HG03558 (cell line): ENCODE data around the gene TYW1.
"Not testable (repeated sequence)": the region's sequence is repeated elsewhere in the genome, so short reads cannot be mapped to it uniquely, and the experiment has no call there.

Experiments
- ATAC-seq: cut with Tn5 transposase; IDR thresholded peaks from one replicate; pipeline ENCODE4 v1.9.1; 2021; ENCODE audit warnings: moderate number of reproducible peaks; ENCODE audit not compliant: unreplicated experiment; ENCODE audit errors: extremely low read depth

TYW1 gene

DNA sequence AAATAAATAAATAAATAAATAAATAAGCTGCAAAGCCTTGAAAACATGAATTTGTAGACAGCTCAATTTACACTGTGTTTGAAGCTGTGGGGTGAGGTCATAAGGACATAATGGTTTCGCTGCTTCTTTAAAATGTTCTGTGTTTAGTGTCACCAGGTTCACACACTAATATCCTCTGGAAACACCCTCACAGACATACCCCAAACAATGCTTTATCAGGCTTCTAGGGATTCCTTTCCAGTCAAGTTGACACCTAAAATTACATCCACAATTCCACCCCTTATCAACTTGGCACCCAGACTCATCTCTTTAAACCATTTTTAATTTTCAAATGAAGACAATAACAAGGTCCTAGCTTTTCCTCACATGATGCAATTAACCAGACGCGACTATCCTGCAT, 7.1 kb upstream of the TYW1 start:
- not testable (repeated sequence) for ATAC-seq

DNA sequence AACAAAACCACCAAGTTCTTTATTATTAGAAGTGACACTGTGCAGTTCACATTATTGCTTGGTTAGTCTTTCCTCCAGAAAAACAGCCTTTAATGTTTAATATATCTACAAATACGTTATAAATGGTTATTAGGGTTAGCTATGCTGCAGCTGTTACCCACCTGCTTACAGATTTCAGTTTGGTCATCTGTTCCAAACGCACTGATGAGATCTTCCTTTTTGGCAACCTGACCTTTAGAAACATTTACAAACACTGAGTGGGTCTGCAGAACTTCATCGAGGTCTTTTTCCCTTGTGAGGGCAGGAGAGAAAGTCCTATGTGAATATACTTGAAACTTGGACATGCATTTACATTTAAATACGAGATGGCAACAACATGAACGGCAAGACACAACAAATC, 2.6 kb upstream of the TYW1 start:
- not testable (repeated sequence) for ATAC-seq

DNA sequence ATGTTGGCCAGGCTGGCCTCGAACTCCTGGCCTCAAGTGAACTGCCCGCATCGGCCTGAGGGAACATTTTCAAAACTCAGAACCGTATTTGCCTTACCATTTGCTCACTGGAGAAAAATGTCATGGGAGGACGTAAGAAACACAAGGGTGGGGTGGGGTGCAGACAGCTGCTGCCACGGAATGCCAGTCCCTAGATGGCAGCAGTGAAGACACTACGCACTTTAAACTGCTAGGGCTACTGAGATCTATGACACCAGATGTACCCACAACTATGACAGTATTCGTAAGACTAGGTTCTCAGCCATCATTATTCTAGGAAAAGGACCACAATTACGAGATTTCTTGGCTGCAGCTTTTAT, 2.0 kb upstream of the TYW1 start:
- ATAC-seq, result not testable (repeated sequence)

DNA sequence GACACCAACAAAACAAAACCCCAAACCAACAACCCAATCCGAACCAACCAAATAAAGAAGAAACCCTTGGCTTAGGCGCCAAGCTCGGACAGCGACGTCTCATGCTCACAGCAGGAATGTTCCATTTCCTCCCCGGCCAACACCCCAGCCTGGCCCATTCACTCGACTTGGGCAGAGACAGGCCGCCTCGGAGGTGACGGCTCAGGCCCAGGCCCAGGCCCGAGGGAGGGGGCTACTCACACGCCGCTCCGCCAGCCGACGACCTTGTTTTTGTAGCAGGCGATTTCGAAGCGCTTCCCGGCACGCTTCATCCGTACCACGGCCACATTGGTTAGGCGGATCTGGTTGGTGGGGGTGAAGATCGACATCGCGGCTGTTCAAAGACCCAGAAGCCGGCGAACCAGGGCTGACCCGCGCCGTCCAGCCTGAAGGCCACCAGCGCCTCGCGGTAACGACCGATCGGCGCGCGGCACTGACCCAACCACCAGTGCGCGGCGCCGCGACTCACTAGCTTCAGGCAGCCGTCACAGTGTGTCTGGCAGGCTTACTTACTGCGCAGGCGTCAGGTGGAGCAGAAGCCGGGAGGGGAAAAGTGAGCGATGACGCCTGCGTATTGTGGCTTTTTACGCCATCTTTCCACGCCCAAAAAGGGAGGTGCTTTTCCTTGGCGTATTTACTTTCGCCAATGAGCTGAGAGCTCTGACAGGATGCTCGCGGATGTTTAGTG, 1.4 kb upstream of the TYW1 start, which contains the start of gene SBDS:
Gene SBDS, minus strand, starts transcription at position 537 of the 727 bp plus-strand sequence. Its CDS starts 169 bp downstream, at position 368.
- ATAC-seq, result peak; percentile 47

DNA sequence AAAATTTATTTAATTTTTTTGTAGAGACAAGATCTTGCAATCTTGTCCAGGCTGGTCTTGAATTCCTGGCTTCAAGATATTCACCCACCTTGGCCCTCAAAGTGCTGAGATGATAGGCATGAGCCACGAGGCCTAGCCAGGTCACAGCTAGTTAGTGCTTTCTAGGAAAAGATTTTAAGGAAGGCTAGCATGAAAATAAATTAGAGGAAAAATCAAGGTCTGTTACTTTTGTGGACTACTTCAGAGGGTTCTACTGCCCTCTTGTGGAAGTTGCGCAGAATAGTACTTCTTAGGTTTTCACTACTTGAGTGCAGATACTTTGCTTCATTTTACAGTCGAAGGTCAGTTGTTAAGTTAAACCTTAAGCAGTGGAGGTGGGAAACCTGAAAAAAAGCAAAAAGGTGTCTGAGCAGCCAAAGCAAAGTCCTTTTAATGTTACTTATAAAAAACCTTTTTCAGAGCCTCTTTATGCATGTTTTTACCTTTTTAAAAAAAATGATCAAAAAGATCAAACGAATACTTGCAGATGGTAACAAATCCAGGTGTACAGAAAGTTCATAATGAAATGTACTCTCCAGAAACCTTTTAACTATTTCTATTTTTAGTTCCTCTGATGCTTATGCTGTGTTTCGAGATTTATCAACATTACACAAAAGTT, 4.1 kb downstream of the TYW1 start:
- ATAC-seq, result not testable (repeated sequence)

DNA sequence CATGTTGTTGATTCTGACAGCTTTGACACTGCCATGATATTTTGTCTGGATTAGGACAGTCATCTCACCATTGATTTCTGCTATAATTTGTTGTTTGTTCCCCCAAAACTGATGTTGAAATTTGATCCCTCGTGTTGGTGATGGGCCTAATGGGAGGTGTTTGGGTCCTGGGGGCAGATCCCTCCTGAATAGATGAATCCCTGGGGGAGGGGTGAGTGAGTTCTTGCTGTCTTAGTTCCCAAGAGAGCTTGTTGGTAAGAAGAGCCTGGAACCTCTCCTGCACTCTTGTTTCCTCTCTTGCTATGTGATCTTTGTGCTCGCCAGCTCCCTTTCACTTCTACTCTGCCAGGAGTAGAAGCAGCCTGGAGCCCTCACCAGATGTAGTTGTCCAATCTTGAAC, 7.5 kb downstream of the TYW1 start:
- not testable (repeated sequence) for ATAC-seq

DNA sequence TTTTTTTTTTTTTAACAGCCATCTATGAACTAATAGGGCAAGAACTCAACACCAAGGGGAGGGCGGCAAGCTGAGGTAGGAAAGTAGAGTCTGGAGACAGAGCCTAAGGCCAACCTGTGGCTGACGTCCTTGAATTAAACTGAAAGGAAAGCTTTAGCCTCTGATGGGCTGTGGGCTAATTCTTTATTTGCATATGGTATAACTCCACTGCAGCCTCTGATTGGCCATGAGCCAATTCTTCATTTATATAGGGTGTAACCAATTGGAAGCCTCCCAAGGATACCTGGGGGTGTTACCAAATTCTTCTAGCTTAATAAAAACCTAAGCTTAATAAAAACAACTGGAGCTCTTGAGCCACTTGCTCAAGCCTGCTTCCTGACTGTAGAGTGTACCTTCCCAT, 10.3 kb downstream of the TYW1 start:
- no peak for ATAC-seq

DNA sequence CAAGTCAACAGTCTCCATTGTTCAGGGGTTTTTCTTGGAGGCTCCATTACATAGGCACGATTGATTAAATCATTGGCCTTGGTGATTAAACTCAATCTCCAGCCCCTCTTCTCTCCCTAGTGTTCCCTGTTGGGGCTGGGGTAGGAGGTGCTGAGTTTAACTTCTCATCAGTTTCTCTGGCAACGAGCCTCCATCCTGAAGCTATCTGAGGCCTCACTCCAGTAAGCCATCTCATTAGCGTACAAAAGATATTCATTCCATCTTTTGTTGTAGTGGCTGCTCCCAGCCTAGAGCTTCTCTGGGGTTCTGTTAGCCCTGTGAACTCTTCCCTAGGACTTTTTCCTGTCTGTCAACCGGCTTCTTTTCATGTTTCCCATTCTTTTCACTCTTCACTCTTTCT, 11.6 kb downstream of the TYW1 start:
- no peak for ATAC-seq

DNA sequence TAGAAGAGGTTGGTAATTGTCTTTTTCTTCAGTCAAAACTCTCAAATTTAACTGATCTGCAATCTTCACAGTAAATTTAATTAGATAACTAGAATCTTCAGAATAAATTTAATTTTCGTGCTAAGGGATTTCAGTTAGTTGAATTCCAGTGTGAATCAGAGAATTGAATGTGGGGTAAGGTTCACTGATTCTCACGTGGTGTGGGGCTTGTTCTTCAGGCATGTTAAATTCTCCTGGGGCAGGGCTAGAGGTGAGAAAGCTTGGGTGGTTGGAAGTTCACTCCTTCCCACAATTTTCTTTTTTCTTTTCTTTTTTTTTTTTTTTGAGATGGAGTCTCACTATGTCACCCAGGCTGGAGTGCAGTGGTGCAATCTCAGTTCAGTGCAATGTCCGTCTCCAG, 13.0 kb downstream of the TYW1 start:
- ATAC-seq, result not testable (repeated sequence)

DNA sequence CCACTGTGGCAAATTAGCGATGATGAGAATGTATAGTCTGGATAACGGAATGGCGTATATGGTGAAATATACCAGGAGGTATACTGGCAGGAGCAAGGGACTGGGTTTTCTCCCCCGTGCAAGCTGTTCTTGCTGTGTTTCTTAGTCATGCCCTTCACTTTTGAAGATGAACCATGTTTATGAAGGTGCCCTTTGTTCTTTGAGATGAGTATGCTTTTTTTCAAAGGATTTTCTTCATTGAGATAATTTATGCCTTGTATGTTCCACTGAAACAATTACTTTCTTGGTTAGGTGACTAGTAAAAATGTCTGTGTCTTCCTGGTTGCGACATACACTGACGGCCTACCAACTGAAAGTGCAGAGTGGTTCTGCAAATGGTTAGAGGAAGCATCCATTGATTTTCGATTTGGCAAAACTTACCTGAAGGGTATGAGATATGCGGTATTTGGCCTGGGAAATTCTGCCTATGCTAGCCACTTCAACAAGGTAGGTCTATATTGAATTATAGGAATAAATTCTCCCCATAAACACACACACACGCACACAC, 17.5 kb downstream of the TYW1 start:
- not testable (repeated sequence) for ATAC-seq

DNA sequence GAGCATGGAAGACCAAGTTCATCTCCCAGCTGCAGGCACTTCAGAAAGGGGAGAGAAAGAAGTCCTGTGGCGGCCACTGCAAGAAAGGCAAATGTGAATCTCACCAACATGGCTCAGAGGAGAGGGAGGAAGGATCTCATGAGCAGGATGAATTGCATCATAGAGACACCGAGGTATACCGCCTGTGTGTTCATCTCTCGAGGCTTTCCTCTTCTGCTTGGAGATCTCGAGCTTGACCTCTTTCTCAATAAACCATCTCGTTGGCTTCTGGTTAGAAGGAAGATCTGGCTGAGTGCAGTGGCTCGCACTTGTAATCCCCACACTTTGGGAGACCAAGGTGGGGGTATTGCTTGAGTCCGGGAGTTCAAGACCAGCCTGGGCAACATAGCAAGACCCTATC, 21.3 kb downstream of the TYW1 start:
- not testable (repeated sequence) for ATAC-seq

DNA sequence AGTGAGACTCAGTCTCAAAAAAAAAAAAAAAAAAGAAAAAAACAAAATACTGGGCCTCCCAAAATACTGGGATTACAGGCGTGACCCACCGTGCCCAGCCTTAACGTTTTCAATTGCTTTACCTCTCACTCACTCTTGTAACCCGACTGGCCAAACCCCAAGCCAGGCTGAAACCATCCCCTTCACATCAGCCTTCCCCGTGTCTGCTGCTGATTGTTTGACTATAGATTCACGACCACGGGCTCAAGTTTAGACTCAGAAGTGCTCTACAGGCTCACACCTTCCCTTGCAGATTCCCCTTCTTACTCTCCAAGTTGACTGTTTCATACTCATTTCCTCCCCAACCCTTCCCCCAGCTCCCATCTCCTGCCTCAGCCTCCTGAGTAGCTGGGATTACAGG, 22.3 kb downstream of the TYW1 start:
- ATAC-seq, result no peak

DNA sequence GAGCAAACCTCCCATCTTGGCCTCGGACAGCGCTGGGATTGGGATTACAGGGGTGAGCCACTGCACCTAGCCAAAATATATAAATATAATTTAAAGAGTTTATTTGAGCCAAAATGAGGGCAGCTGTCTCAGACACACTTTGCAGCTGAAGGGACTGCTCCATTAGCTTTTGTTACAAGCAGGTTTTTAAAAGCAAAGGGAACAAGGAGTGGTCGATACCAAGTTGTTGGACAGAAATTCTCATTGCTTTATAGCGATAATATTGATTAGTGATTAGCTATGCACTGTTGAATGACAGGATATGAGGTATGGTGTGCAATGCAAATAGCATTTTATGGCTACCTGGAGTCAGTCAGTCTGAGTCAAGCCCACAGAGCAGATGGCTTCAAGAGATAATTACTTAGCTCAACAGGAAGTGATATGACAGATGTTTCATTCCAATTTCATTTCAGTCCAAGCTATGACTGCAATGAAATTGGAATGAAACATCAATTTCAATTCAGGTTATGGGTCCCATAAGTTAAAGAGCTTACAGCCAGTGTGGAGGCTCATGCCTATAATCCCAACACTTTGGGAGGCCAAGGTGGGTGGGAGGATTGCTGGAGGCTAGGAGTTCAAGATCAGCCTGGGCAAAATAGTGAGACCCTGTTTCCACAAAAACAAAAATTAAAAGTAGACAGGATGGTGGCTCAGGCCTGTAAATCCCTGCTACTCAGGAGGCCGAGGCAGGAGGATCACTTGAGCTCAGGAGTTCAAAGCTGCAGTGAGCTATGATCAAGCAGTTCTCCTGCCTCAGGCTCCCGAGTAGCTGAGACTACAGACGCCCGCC, 23.1 kb downstream of the TYW1 start:
- no peak for ATAC-seq

DNA sequence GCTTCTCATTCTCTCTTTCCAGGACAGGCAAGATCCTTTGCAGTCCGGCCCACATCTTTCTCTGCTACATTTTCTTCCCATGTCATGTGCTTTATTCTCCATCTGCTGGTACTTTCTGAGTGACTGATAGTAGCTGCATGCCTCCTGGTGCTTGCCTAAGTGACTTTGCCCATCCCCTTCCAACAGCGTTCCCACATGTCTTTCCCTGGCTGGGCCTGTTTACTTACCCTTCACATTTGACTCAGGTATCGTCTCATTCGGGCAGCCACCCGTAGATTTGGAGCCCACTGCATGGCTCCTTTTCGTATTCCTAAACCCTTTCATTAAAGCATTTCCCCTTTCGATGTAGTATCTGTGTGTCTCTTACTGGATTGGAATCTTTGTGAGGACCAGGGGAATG, 24.6 kb downstream of the TYW1 start:
- no peak for ATAC-seq

DNA sequence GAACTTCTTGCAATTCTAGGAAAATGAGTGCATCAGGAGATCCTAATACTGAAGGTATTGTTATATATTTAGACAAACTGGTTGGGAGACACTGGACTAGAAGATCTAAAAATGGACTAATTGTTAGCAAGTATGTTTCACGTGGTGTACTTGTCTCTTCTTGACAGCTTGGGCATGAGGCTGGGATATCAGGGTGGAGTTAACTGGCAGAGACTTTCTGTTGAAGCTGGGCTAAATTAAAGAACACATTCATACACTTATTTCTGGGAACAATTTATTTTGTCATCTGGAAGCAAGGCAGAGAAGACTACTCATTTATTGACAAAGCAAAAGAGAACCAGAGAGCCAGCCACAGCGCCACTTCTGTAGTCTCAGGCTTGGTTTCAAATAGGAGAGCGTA, 25.9 kb downstream of the TYW1 start:
- no peak for ATAC-seq

DNA sequence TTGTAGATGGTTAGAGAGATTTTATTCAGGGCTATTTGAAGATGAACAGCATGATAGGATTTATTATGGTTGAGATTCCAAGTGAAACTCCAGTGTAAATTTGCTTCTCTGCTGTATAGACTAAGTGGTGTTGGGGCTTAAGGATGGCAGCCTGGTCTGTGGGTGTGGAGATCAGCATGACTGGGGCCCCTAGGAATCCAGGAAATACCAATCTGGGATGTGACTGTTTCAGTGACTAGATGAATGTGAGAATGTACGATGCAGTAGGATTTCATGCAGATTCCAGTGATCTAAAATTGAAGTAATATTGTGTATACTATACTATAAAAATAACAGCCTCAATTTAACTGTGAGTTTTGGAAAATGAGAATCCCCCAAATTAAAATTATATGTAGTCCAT, 28.8 kb downstream of the TYW1 start:
- ATAC-seq, result not testable (repeated sequence)

DNA sequence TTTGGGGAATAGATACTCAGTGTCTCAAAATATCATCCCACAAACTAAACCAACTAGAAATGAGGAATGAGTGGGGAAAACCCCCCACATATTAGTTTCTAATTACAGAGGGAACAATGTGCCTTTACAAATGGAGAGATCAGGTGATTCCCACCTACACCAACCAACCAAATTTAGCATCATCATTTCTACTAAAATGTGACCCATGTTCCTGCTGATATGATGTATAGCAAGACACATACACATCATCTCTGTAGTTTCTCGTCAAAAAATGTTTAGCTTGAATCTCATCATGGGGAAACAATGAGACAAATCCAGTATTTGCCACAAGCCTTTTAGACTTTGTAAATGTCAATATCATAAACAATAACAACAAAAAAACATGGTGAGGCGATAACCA, 35.1 kb downstream of the TYW1 start:
- not testable (repeated sequence) for ATAC-seq

DNA sequence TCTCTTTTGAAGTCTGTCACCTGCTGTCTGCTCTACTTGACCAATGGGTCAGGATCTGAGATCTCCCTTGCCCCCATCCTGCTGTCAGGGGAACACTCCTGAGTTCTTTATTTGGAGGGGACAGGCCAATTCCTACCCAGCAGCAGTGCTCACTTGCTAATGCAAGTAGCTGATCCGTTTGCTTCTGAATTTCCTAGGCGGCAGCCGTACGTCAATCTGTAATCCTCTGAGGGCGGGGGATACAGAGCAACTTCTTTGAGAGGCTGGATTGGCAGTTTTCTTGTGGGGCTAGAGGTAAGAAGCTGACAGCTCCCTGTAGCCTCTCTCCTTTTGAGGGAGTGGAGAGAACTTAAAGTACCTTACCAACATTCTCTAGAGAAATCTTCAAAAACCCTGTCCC, 36.6 kb downstream of the TYW1 start:
- no peak for ATAC-seq

DNA sequence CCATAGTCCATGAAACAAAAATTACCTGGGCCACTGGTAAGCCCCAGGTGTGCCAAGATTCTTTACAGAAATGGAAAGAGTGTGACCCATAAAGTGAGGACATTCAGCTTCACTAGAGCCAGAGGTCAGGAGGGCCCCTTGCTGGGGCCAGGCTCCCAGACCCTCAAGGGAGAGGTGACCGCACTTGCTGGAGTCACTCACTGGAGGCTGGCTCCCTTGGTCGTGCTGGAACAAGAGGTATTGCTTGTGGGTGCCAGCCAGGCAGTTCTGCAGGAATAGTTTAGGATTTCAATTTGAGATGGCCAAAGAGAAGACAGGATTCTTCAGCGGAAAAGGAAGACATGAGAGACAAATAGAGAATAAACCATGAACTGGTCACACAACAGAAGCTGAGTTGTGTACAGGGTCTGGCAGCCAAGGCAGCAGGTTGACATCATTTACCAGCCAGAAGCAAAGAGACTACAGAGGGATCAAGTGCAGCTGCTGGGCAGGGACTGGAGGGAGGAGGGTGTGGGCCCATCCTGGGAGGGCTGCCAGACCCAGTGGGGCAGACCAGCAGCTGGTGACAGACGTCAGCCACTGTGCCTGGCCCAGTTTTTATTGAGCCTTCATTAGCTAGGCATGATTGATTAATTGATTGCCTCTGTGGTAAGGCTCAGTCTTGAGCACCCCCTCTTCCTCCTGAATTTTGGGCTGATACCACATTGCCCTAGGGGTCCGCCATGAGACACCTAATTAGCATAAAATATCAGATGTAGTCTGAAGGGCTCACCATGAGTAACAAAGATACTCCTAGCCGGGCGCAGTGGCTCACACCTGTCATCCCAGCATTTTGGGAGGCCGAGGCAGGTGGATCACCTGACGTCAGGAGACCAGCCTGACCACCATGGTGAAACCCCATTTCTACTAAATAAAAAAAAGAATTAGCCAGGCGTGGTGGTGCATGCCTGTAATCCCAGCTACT, 40.1 kb downstream of the TYW1 start:
- ATAC-seq, result not testable (repeated sequence)

DNA sequence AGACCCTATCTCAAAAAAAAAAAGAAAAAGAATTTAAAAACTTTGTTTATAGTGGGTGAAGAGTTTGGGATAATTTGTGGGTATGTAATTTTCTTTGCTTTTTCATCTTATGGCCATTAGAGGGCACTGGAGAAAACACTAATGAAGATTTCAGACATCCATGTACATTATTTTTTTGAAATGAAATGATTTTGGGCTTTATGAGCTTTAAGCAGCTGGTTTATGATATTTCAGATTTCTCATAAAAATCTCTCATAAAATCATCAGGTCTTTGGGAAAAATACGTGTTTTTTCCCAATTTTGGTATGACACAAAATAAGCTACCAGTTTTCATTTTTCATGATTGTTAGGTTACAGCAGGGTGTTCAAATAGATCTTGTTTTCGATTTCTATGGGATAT, 44.2 kb downstream of the TYW1 start:
- ATAC-seq, result not testable (repeated sequence)
